AG04449 (cell line): ENCODE data around the gene CFAP298.
A peak's percentile ranks its signal among the peaks of the same experiment; 100 is the strongest.
"Not testable (repeated sequence)": the region's sequence is repeated elsewhere in the genome, so short reads cannot be mapped to it uniquely, and the experiment has no call there.

Experiments used
- CTCF ChIA-PET: fragments of 350-600 bp; formaldehyde crosslinking; extraction: SDS; loops from one replicate; lab custom pipeline; 2021; ENCODE audit warnings: antibody characterized with exemption; lab: Yijun Ruan, JAX
- POLR2A ChIA-PET: fragments of 400-600, 350-600 bp; formaldehyde crosslinking; extraction: SDS; loops from one replicate; lab custom pipeline; 2020; ENCODE audit warnings: antibody characterized with exemption, inconsistent platforms; lab: Yijun Ruan, JAX
- DNase-seq: peaks from one replicate; pipeline ENCODE4 v3.0.0-alpha.2; 2010; ENCODE audit warnings: low read depth, low spot score
- H3K4me3 ChIP-seq: 2 replicates; pipeline ENCODE4 v1.5.1; 2011; ENCODE audit warnings: low read depth, mild to moderate bottlenecking, control low read depth, low read length
- CTCF ChIP-seq: IDR thresholded peaks from one replicate; pipeline ENCODE4 v1.5.1; 2011; ENCODE audit warnings: mild to moderate bottlenecking, moderate library complexity, low read length, control low read depth, inconsistent platforms; ENCODE audit not compliant: insufficient read depth; ENCODE audit errors: missing control alignments

The CFAP298 gene

GRCh38 chr21:32645261-32646182 lies 33.3 kb upstream of the CFAP298 start:
- no peak for DNase-seq
- POLR2A ChIA-PET, result no interaction called here
- TF ChIP-seq CTCF, result no peak

GRCh38 chr21:32641710-32642698 lies 29.8 kb upstream of the CFAP298 start:
- TF ChIP-seq CTCF, result no peak
- no peak overlapping the region for H3K4me3 ChIP-seq
- no peak for DNase-seq
- ChIA-PET CTCF (interaction anchor here (1.0 to 1.9 kb wide), 2 partner anchors 17 to 185 kb away, joined by 3 to 6 read pairs; no protein-coding TSS in a partner anchor), POLR2A (no interaction called here)

More at GRCh38 chr21:32645261-32646182, 33.3 kb upstream of the CFAP298 start:
- CTCF ChIA-PET, result interaction anchor here (1.1 kb wide), 1 partner anchor 13 kb away, joined by 3 read pairs; no protein-coding TSS in a partner anchor
- H3K4me3 ChIP-seq, result no peak overlapping the region

- DNase-seq, result peak; percentile 63
- no peak overlapping the region for H3K4me3 ChIP-seq
- POLR2A ChIA-PET, result no interaction called here
- CTCF ChIA-PET, result interaction anchor here (0.6 to 1.2 kb wide), 3 partner anchors 14 to 121 kb away, joined by 3 read pairs; no protein-coding TSS in a partner anchor
- no peak for TF ChIP-seq CTCF
These were observed 14.5 kb upstream of the CFAP298 start for GRCh38 chr21:32626621-32627196.

- POLR2A ChIA-PET, DNase-seq, CTCF ChIA-PET, H3K4me3 ChIP-seq: not testable (repeated sequence)
These were observed 6.0 kb upstream of the CFAP298 start for GRCh38 chr21:32618218-32618617.

- DNase-seq, result no peak
- POLR2A ChIA-PET, result no interaction called here
These were observed 1.4 kb upstream of the CFAP298 start for GRCh38 chr21:32613436-32614043.

More at GRCh38 chr21:32613436-32614043, 1.4 kb upstream of the CFAP298 start:
- CTCF ChIA-PET, result interaction anchor here (1.1 to 7.0 kb wide), 2 partner anchors 13 to 14 kb away, joined by 3 to 59 read pairs; no protein-coding TSS in a partner anchor
- TF ChIP-seq CTCF, result no peak
- peak overlapping the region; percentile 89 for H3K4me3 ChIP-seq
